Neural cell (in vitro differentiated cells): ENCODE data around the gene B9D1. TPM values are rescaled to one million over a fixed set of nuclear protein-coding genes. Genes with fewer than 3 reads are reported as not detected.

Source experiments
- H2AFZ ChIP-seq: fragments of 200-600, 300-800 bp; sonication (generic), shearing (Covaris generic); 2 replicates; pipeline ENCODE4 v1.6.0; 2014; ENCODE audit warnings: low read depth, mild to moderate bottlenecking, antibody characterized with exemption, low read length, moderate library complexity
- H3F3A ChIP-seq: fragments of 200-600 bp; shearing (Covaris generic); 2 replicates; pipeline ENCODE4 v1.6.1; 2016; ENCODE audit warnings: mild to moderate bottlenecking, moderate library complexity, mixed read lengths, antibody characterized with exemption, low read length; ENCODE audit not compliant: insufficient read depth, poor library complexity, severe bottlenecking
- H3K27ac ChIP-seq: fragments of 200-600, 300-800 bp; sonication (generic), shearing (Covaris generic); 2 replicates; pipeline ENCODE4 v1.5.1; 2014; ENCODE audit warnings: mild to moderate bottlenecking, low read length, moderate library complexity
- H3K27me3 ChIP-seq: fragments of 300-800, 200-600 bp; sonication (generic), shearing (Covaris generic); 2 replicates; pipeline ENCODE4 v1.6.0; 2014; ENCODE audit warnings: mild to moderate bottlenecking, low read depth, low read length, moderate library complexity; ENCODE audit not compliant: insufficient read depth
- H3K36me3 ChIP-seq: fragments of 300-800, 200-600 bp; sonication (generic), shearing (Covaris generic); 2 replicates; pipeline ENCODE4 v1.5.1; 2014; ENCODE audit warnings: mild to moderate bottlenecking, antibody characterized with exemption, low read length, moderate library complexity; ENCODE audit not compliant: insufficient read depth
- H3K4me2 ChIP-seq: fragments of 300-800, 200-600 bp; sonication (generic), shearing (Covaris generic); 2 replicates; pipeline ENCODE4 v1.6.0; 2014; ENCODE audit warnings: mild to moderate bottlenecking, low read length
- H3K4me3 ChIP-seq: fragments of 300-800, 200-600 bp; sonication (generic), shearing (Covaris generic); 2 replicates; pipeline ENCODE4 v1.5.1; 2014; ENCODE audit warnings: mild to moderate bottlenecking, low read length, moderate library complexity
- H3K79me2 ChIP-seq: fragments of 200-600 bp; shearing (Covaris generic); replicated peaks from 2 replicates; pipeline ENCODE4 v1.6.0; 2014; ENCODE audit warnings: mild to moderate bottlenecking, low read length, moderate library complexity; ENCODE audit not compliant: insufficient read depth
- H3K9ac ChIP-seq: fragments of 300-800, 200-600 bp; sonication (generic), shearing (Covaris generic); 2 replicates; pipeline ENCODE4 v1.6.1; 2016; ENCODE audit warnings: mild to moderate bottlenecking, low read length, mixed read lengths
- H3K9me2 ChIP-seq: fragments of 200-600 bp; shearing (Covaris generic); 2 replicates; pipeline ENCODE4 v1.6.1; 2016; ENCODE audit warnings: mild to moderate bottlenecking, low read length, mixed read lengths; ENCODE audit not compliant: insufficient read depth
- H3K9me3 ChIP-seq: fragments of 200-600, 300-800 bp; sonication (generic), shearing (Covaris generic); 2 replicates; pipeline ENCODE4 v1.6.1; 2016; ENCODE audit warnings: mild to moderate bottlenecking, mixed run types, low read length, moderate library complexity, mixed read lengths
- H4K20me1 ChIP-seq: fragments of 200-600 bp; shearing (Covaris generic); 2 replicates; pipeline ENCODE4 v1.6.1; 2016; ENCODE audit warnings: mild to moderate bottlenecking, mixed run types; ENCODE audit not compliant: insufficient read depth
- CTCF ChIP-seq: fragments of 450-650 bp; IDR thresholded peaks from 2 replicates; pipeline ENCODE4 v1.5.1; 2014; ENCODE audit warnings: antibody characterized with exemption, mild to moderate bottlenecking, moderate library complexity; ENCODE audit not compliant: poor library complexity, severe bottlenecking
- EP300 ChIP-seq: fragments of 450-650 bp; conservative IDR thresholded peaks from 2 replicates; pipeline ENCODE4 v1.6.1; 2014; ENCODE audit warnings: antibody characterized with exemption, mild to moderate bottlenecking, moderate library complexity; ENCODE audit not compliant: poor library complexity, severe bottlenecking
- EZH2 ChIP-seq: fragments of 200-600, 300-800 bp; shearing (Covaris generic), sonication (generic); IDR thresholded peaks from 2 replicates; pipeline ENCODE4 v1.6.1; 2014; ENCODE audit warnings: antibody characterized with exemption, low read length, borderline replicate concordance, mild to moderate bottlenecking; ENCODE audit not compliant: insufficient read depth, poor library complexity, severe bottlenecking
- MXI1 ChIP-seq: fragments of 450-650 bp; conservative IDR thresholded peaks from 2 replicates; pipeline ENCODE4 v1.6.1; 2014; ENCODE audit warnings: antibody characterized with exemption, mild to moderate bottlenecking; ENCODE audit not compliant: poor library complexity, severe bottlenecking
- POLR2AphosphoS5 ChIP-seq: IDR thresholded peaks from 2 replicates; pipeline ENCODE4 v1.6.1; 2012
- RAD21 ChIP-seq: fragments of 450-650 bp; conservative IDR thresholded peaks from 2 replicates; pipeline ENCODE4 v1.6.1; 2014; ENCODE audit warnings: antibody characterized with exemption, mild to moderate bottlenecking, moderate library complexity
- REST ChIP-seq: IDR thresholded peaks from 2 replicates; pipeline ENCODE4 v1.6.1; 2012; ENCODE audit warnings: borderline replicate concordance
- SMC3 ChIP-seq: fragments of 450-650 bp; conservative IDR thresholded peaks from 2 replicates; pipeline ENCODE4 v1.6.1; 2014; ENCODE audit warnings: antibody characterized with exemption, mild to moderate bottlenecking, moderate library complexity; ENCODE audit not compliant: poor library complexity
- TAF1 ChIP-seq: IDR thresholded peaks from 2 replicates; pipeline ENCODE4 v1.6.1; 2012; ENCODE audit warnings: low read depth
- polyA plus RNA-seq: library from polyadenylated mRNA; depleted of rRNA; stranded (reverse); fragments of >200 nt; gene quantifications from 2 replicates; pipeline ENCODE4 v1.2.3, GENCODE V29; 2014

B9D1 gene
- polyA plus RNA-seq, 1 donor from 2014 or later, result 32.0 TPM

- Histone ChIP-seq H3K27ac (no peak overlapping the region), H3K27me3 (no peaks in the 10 kb centered on the region), H3K9me2 (no peaks in the 10 kb centered on the region), H2AFZ (no peak overlapping the region), H4K20me1 (no peaks in the 10 kb centered on the region), H3K36me3 (peaks cover 4% of the 10 kb centered on the region), H3K4me3 (no peak overlapping the region), H3F3A (no peaks in the 10 kb centered on the region), H3K9ac (no peak overlapping the region), H3K9me3 (no peaks in the 10 kb centered on the region), H3K79me2 (no peaks in the 10 kb centered on the region), H3K4me2 (no peak overlapping the region)
- TF ChIP-seq SMC3 (no peak), MXI1 (no peak), RAD21 (no peak), EZH2 (no peak), EP300 (no peak), TAF1 (no peak), CTCF (no peak), REST (no peak), POLR2AphosphoS5 (no peak)
Observed at GRCh38 chr17:19325542-19325941, 37.0 kb downstream of the B9D1 start.

GRCh38 chr17:19322861-19323260 is 39.7 kb downstream of the B9D1 start:
- no peak overlapping the region for H3K9ac ChIP-seq
- H3K4me3 ChIP-seq, result no peak overlapping the region
- H4K20me1 ChIP-seq, result no peaks in the 10 kb centered on the region
- no peak overlapping the region for H3K4me2 ChIP-seq
- no peaks in the 10 kb centered on the region for H3F3A ChIP-seq
- H3K79me2 ChIP-seq, result no peaks in the 10 kb centered on the region
- H3K27ac ChIP-seq, result no peak overlapping the region
- H2AFZ ChIP-seq, result no peak overlapping the region
- no peaks in the 10 kb centered on the region for H3K9me2 ChIP-seq
- TF ChIP-seq MXI1, result no peak
- TF ChIP-seq SMC3, result no peak
- no peak for TF ChIP-seq TAF1
- TF ChIP-seq EZH2, result no peak
- no peak for TF ChIP-seq RAD21
- TF ChIP-seq POLR2AphosphoS5, result no peak
- no peak for TF ChIP-seq EP300
- no peak for TF ChIP-seq REST
- no peaks in the 10 kb centered on the region for H3K27me3 ChIP-seq
- H3K9me3 ChIP-seq, result no peaks in the 10 kb centered on the region
- peaks cover 4% of the 10 kb centered on the region for H3K36me3 ChIP-seq
